Subcutaneous adipose tissue (tissue), 4 donors: Measurements from ENCODE around the gene DLG2. TPM values are rescaled to one million over a fixed set of nuclear protein-coding genes. Genes with fewer than 3 reads are reported as not detected.

Source experiments
- CTCF ChIP-seq: fragments of 450-650 bp; IDR thresholded peaks from one replicate; pipeline ENCODE4 v1.5.1; 2016; ENCODE audit warnings: low read depth, mild to moderate bottlenecking, control low read depth, antibody characterized with exemption, moderate library complexity
- total RNA-seq, 4 donors: library from RNA; depleted of rRNA; stranded (reverse); fragments of >200 nt; gene quantifications; one replicate each; pipeline ENCODE4 v1.1.0, GENCODE V29; 2016

Gene DLG2
- total RNA-seq, 4 donors from 2014 or later: 3.6 to 7.0 (median 6.1) TPM

- no peak for TF ChIP-seq CTCF
Observed at GRCh38 chr11:85407648-85408047, 219.5 kb downstream of the DLG2 start.

- TF ChIP-seq CTCF: no peak
Observed at GRCh38 chr11:85406841-85407240, 220.3 kb downstream of the DLG2 start.

GRCh38 chr11:85406316-85406715 lies 220.8 kb downstream of the DLG2 start:
- no peak for TF ChIP-seq CTCF

- TF ChIP-seq CTCF: no peak
Observed at GRCh38 chr11:85394283-85394682, 232.9 kb downstream of the DLG2 start.

GRCh38 chr11:85391141-85391540 lies 236.0 kb downstream of the DLG2 start:
- TF ChIP-seq CTCF: no peak

GRCh38 chr11:85385547-85385946 lies 241.6 kb downstream of the DLG2 start:
- TF ChIP-seq CTCF: no peak

GRCh38 chr11:85385111-85385510 lies 242.0 kb downstream of the DLG2 start:
- TF ChIP-seq CTCF: no peak

GRCh38 chr11:85379066-85379465 lies 248.1 kb downstream of the DLG2 start:
- no peak for TF ChIP-seq CTCF
